A549 (cell line): Measurements from ENCODE around the gene ACVR2B.

Experiments used
- CEBPB ChIP-seq, 2 experiments: fragments of >200 bp in 1 of 2; sonication (Bioruptor Twin) in 1 of 2; formaldehyde crosslinking in 1 of 2; IDR thresholded peaks; 2 replicates each; pipeline ENCODE4 v1.6.1; 2012 to 2016
- EP300 ChIP-seq, 2 experiments: fragments of >200 bp; sonication (Bioruptor Twin); formaldehyde crosslinking; IDR thresholded peaks; 2 replicates in 1 of 2; 3 replicates in 1 of 2; pipeline ENCODE4 v1.6.1; 2016 to 2017
- HDAC2 ChIP-seq: fragments of 200-600 bp; sonication (generic); IDR thresholded peaks from 2 replicates; pipeline ENCODE4 v1.6.1; 2016
- JUN ChIP-seq, 2 experiments: fragments of >200 bp; sonication (Bioruptor Twin); formaldehyde crosslinking; IDR thresholded peaks; 2 replicates in 1 of 2; 3 replicates in 1 of 2; pipeline ENCODE4 v1.6.1; 2016 to 2017
- MYC ChIP-seq: IDR thresholded peaks from 2 replicates; pipeline ENCODE4 v1.6.1; 2012; ENCODE audit warnings: mild to moderate bottlenecking, inconsistent platforms, low read length, improper control_type of control experiment, borderline replicate concordance
- PHF8 ChIP-seq: fragments of 200-600 bp; sonication (generic); IDR thresholded peaks from 2 replicates; pipeline ENCODE4 v1.6.1; 2016; ENCODE audit warnings: low read depth, mild to moderate bottlenecking, antibody characterized with exemption, moderate library complexity, borderline replicate concordance
- POLR2A ChIP-seq: IDR thresholded peaks from 2 replicates; pipeline ENCODE4 v1.6.1; 2012; ENCODE audit warnings: mild to moderate bottlenecking, low read length
- RAD21 ChIP-seq, 2 experiments: fragments of >200 bp in 1 of 2; sonication (Bioruptor Twin) in 1 of 2; formaldehyde crosslinking in 1 of 2; IDR thresholded peaks in 1 of 2; conservative IDR thresholded peaks in 1 of 2; 2 replicates in 1 of 2; 3 replicates in 1 of 2; pipeline ENCODE4 v1.6.1; 2012 to 2018; ENCODE audit warnings: inconsistent platforms in 1 of 2
- TF ChIP-seq, protein P1 (sequence below): IDR thresholded peaks from 2 replicates; pipeline ENCODE4 v1.6.1; 2012
- TF ChIP-seq, protein P2 (sequence below): fragments of >200 bp; sonication (Bioruptor Twin); formaldehyde crosslinking; IDR thresholded peaks from 3 replicates; pipeline ENCODE4 v1.5.1; 2016
- TF ChIP-seq, protein P3 (sequence below): fragments of >200 bp; sonication (Bioruptor Twin); formaldehyde crosslinking; IDR thresholded peaks from 3 replicates; pipeline ENCODE4 v1.6.1; 2016
- TF ChIP-seq, protein P4 (sequence below): fragments of 450-650 bp; IDR thresholded peaks from 2 replicates; pipeline ENCODE4 v1.6.1; 2014; ENCODE audit warnings: antibody characterized with exemption

DNA sequence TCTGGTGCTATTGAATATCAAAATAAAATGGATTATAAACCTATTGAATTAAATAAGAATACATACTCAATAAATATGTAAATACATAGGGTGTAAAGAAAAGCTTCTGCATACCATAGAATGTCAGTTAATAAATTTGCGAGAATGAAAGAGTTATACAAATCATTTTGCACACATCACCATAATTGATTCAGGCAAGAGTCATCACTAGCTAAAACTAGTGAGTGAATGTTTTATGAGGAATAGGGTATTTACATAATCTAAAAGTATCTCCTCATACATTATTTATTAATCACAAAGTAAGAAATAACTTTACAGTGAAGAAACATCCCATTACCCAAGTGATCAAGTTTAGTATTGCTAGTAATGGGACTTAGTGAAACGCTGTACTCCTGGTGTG is 56.0 kb downstream of the ACVR2B start:
- TF ChIP-seq, protein P1, sequence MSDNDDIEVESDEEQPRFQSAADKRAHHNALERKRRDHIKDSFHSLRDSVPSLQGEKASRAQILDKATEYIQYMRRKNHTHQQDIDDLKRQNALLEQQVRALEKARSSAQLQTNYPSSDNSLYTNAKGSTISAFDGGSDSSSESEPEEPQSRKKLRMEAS = no peak
- TF ChIP-seq POLR2A = no peak
- TF ChIP-seq, protein P2, sequence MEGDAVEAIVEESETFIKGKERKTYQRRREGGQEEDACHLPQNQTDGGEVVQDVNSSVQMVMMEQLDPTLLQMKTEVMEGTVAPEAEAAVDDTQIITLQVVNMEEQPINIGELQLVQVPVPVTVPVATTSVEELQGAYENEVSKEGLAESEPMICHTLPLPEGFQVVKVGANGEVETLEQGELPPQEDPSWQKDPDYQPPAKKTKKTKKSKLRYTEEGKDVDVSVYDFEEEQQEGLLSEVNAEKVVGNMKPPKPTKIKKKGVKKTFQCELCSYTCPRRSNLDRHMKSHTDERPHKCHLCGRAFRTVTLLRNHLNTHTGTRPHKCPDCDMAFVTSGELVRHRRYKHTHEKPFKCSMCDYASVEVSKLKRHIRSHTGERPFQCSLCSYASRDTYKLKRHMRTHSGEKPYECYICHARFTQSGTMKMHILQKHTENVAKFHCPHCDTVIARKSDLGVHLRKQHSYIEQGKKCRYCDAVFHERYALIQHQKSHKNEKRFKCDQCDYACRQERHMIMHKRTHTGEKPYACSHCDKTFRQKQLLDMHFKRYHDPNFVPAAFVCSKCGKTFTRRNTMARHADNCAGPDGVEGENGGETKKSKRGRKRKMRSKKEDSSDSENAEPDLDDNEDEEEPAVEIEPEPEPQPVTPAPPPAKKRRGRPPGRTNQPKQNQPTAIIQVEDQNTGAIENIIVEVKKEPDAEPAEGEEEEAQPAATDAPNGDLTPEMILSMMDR = no peak
- TF ChIP-seq, protein P3, sequence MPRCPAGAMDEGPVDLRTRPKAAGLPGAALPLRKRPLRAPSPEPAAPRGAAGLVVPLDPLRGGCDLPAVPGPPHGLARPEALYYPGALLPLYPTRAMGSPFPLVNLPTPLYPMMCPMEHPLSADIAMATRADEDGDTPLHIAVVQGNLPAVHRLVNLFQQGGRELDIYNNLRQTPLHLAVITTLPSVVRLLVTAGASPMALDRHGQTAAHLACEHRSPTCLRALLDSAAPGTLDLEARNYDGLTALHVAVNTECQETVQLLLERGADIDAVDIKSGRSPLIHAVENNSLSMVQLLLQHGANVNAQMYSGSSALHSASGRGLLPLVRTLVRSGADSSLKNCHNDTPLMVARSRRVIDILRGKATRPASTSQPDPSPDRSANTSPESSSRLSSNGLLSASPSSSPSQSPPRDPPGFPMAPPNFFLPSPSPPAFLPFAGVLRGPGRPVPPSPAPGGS = no peak
- no peak for TF ChIP-seq RAD21 (conservative IDR thresholded peaks at IDR 0.05 in 1 of 2, IDR thresholded peaks at IDR 0.05 in 1 of 2)
- no peak for TF ChIP-seq PHF8
- no peak for TF ChIP-seq MYC
- TF ChIP-seq CEBPB (IDR thresholded peaks at IDR 0.05) = no peak
- no peak for TF ChIP-seq EP300 (IDR thresholded peaks at IDR 0.05)
- TF ChIP-seq, protein P4, sequence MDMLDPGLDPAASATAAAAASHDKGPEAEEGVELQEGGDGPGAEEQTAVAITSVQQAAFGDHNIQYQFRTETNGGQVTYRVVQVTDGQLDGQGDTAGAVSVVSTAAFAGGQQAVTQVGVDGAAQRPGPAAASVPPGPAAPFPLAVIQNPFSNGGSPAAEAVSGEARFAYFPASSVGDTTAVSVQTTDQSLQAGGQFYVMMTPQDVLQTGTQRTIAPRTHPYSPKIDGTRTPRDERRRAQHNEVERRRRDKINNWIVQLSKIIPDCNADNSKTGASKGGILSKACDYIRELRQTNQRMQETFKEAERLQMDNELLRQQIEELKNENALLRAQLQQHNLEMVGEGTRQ = no peak
- no peak for TF ChIP-seq JUN (IDR thresholded peaks at IDR 0.05)
- TF ChIP-seq HDAC2 = no peak
